GM18519 (cell line): ENCODE results near the gene CHSY1.
"Not testable (repeated sequence)": the region's sequence is repeated elsewhere in the genome, so short reads cannot be mapped to it uniquely, and the experiment has no call there.

Experiments
- ATAC-seq: cut with Tn5 transposase; IDR thresholded peaks from one replicate; pipeline ENCODE4 v1.9.1; 2021; ENCODE audit warnings: mild to moderate bottlenecking, moderate library complexity; ENCODE audit not compliant: unreplicated experiment, low FRiP score

Gene CHSY1

GRCh38 chr15:101214435-101215097 is 37.3 kb downstream of the CHSY1 start:
- not testable (repeated sequence) for ATAC-seq

GRCh38 chr15:101213570-101213969 is 38.3 kb downstream of the CHSY1 start:
- no peak for ATAC-seq

- no peak for ATAC-seq
Observed at GRCh38 chr15:101213147-101213546, 38.7 kb downstream of the CHSY1 start.

GRCh38 chr15:101211897-101212296 is 40.0 kb downstream of the CHSY1 start:
- ATAC-seq, result no peak

- ATAC-seq, result no peak
Observed at GRCh38 chr15:101210466-101210865, 41.4 kb downstream of the CHSY1 start.

DNA sequence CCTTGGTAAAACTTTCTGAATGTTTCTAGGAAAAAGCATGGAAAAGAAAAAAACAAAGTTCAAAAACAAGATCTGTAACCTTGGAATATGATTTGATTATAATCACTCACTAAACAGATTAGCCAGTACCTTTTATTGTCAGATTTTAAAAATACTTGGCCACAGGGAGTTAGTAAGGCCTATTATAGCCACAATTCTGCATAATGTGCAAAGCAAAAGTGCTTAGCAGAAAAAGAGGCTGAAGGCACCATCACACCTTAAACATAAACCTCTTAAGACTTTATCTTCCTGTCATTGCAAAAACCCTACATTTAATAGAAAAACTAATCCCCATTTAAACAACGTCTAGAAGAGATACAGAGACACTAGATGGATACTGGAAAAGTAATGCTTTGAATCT is 41.8 kb downstream of the CHSY1 start:
- no peak for ATAC-seq

- no peak for ATAC-seq
Observed at GRCh38 chr15:101209285-101209845, 42.5 kb downstream of the CHSY1 start.

DNA sequence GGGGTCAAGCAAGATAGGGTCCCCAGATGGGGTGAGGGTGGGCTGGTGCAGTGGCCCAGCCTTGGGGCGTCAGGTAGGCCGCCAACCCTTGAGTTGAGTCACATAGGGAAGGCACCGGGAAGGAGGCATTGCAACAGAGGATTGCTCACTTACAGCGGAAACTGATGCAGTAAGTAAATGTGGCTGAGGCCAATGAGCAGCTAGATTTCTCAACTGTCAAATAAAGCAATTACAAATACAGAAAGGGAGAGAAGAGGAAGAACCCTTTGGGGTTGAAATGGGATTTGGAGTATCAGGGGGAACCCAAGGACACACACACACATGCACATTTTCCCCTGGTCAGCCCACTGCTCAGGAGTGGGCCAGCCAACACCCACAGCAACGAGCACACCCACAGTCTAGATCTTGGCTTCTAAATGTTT is 44.0 kb downstream of the CHSY1 start:
- ATAC-seq, result no peak

- ATAC-seq, result no peak
Observed at GRCh38 chr15:101206176-101206591, 45.7 kb downstream of the CHSY1 start.

GRCh38 chr15:101204739-101205535 is 46.9 kb downstream of the CHSY1 start:
- ATAC-seq, result no peak

DNA sequence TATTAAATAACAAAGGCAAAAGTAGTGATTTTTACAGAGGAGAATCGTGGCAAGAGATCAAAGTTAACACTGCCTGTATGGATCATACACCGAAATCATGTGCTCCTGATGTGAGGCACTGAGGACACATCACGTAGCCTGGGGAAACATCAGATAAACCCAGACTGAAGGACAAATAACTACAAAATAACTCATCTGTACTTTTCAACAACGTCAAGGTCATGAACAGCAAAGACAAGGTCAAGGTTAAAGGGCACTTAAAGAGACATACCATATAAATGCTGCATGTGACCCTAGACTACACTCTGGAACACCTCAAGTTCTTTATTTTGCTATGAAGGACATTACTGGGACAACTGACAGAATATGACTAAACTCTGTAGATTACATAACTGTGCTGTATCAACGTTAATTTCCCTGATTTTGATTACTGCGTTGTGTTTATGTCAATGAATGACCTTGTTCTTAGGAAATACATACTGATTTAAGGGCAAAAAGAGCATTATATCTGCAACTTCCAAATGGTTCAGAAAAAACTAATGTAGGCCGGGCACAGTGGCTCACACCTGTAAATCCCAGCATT is 48.1 kb downstream of the CHSY1 start:
- ATAC-seq, result no peak

- no peak for ATAC-seq
Observed at GRCh38 chr15:101203029-101203573, 48.7 kb downstream of the CHSY1 start.

- no peak for ATAC-seq
Observed at GRCh38 chr15:101201411-101202174, 50.3 kb downstream of the CHSY1 start.

DNA sequence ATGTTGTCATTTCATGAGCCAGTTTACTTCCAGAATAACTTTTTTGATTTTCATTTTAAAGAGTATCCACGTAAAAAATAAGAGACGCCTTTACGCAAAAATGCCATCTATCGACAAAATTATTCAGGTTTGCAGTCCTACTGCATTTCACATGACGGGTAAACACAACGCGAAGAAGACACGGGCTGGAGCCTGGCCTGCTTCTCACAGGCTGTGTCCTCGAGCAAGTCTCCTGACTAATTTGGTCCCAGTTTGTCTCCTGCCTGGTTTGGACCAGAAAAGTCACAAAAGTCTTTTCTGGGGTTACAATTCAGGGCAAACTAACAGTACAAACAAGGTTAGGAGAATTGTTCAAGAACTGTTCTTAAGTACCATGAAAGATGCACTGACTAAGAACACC is 51.7 kb downstream of the CHSY1 start:
- no peak for ATAC-seq

GRCh38 chr15:101198800-101199199 is 53.0 kb downstream of the CHSY1 start:
- no peak for ATAC-seq

- ATAC-seq, result no peak
Observed at GRCh38 chr15:101198031-101198575, 53.7 kb downstream of the CHSY1 start.

DNA sequence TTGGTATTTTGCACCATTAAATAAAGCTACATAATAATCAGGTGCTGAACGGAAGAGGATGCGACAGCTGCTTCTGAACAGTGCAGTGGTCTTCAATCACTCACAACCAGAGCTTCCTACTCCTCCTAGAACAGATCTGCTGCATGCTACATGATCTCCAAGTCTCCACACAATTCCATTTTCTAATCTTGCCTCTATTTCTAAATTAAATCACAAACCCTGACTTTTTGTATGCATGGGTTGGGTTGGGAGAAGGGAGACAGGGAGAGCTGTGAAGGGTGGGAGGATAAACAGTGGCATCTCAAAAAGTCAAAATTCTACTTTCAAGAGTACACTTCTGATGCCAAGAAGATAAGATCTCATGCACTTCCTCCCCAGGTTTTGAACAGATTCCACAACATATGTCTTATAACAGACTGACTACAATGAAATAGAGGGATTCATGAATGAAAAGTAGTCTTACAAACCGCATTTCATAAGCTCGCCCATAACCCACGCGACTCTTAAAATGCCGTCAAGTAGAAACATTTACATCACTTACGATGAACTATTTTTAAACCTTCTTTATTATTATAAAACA is 57.2 kb downstream of the CHSY1 start:
- no peak for ATAC-seq

DNA sequence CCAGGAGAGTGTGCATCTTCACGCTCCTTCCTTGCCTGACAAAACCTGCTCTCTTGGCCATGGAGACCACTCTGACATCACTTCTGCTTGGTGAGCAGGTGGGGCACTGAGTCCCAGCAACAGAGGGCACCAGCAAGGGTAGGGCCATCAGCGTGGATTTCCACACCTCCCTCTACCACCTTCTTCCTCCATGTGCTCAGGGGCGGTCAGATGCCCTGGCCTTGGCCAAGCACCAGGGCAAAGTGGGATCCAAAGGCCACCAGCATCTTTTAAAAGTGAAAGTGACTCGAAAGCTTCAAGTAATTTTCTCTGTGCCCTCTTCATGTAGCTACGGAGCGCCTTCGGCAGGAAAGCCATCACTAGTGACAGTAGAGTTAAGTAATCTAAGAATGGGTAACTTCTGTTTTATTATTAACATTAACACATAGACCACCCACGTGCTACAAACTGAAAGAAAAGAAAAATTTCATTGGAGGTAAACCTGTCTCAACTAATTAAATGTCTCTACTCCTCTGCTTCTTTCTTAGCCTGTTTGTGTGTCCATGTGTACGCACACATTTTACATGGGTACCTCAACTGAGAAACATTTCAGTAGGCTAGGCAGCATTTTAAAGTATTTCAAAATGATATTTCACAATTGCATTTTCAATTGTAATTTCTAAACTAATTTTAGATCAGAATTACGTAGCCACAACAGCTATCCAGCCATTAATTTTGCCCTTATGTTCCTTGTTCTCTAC is 57.9 kb downstream of the CHSY1 start:
- ATAC-seq, result no peak

DNA sequence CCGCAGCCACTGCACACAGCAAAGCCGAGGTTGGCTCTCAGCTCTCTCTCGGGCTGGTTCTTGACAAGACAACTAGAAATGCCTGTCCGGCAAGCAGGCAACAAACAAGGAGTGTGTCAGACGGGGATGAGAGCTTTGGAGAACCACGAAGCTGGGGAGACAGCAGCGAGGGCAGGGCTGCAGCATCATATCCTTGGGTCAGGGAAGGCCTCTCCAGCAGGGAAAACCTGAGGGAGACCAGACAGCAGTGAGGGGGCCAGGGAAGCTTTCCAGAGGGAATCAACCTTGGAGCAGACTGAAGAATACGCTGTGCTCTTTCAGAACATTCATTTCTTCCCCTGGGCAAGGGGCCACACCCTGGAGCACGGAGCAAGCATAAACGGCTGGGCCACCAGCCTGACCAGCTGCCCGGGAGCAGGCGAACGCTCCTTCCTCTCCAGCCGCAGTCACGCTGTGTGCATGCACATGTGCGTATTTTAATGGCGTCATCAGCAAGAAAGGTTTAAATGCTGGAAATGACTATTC is 58.7 kb downstream of the CHSY1 start:
- ATAC-seq, result no peak
